HG03378 (cell line): ENCODE results near the gene TMC1.
A peak's percentile ranks its signal among the peaks of the same experiment; 100 is the strongest.

ENCODE experiments used
- ATAC-seq: cut with Tn5 transposase; IDR thresholded peaks from one replicate; pipeline ENCODE4 v1.9.1; 2021; ENCODE audit warnings: mild to moderate bottlenecking, moderate library complexity; ENCODE audit not compliant: unreplicated experiment

The TMC1 gene

GRCh38 chr9:72565535-72565934 is 44.1 kb downstream of the TMC1 start:
- no peak for ATAC-seq

- ATAC-seq: no peak
These were observed 52.9 kb downstream of the TMC1 start for GRCh38 chr9:72574156-72574810.

- no peak for ATAC-seq
These were observed 54.3 kb downstream of the TMC1 start for GRCh38 chr9:72575666-72576065.

- ATAC-seq: no peak
These were observed 54.7 kb downstream of the TMC1 start for GRCh38 chr9:72576087-72576486.

GRCh38 chr9:72577212-72577753 is 55.9 kb downstream of the TMC1 start:
- no peak for ATAC-seq

GRCh38 chr9:72579190-72579589 is 57.8 kb downstream of the TMC1 start:
- ATAC-seq: no peak

- no peak for ATAC-seq
These were observed 58.6 kb downstream of the TMC1 start for GRCh38 chr9:72579880-72580550.

- no peak for ATAC-seq
These were observed 60.3 kb downstream of the TMC1 start for GRCh38 chr9:72581694-72582093.

- ATAC-seq: no peak
These were observed 62.0 kb downstream of the TMC1 start for GRCh38 chr9:72583370-72583769.

GRCh38 chr9:72586388-72587130 is 65.2 kb downstream of the TMC1 start:
- ATAC-seq: peak; percentile 91

GRCh38 chr9:72588336-72588735 is 66.9 kb downstream of the TMC1 start:
- no peak for ATAC-seq

GRCh38 chr9:72589667-72590521 is 68.5 kb downstream of the TMC1 start:
- no peak for ATAC-seq

- ATAC-seq: no peak
These were observed 69.4 kb downstream of the TMC1 start for GRCh38 chr9:72590824-72591223.

GRCh38 chr9:72592502-72593403 is 71.3 kb downstream of the TMC1 start:
- peak; percentile 84 for ATAC-seq

GRCh38 chr9:72596451-72597180 is 75.2 kb downstream of the TMC1 start:
- no peak for ATAC-seq

GRCh38 chr9:72597181-72597517 is 75.7 kb downstream of the TMC1 start:
- ATAC-seq: no peak

GRCh38 chr9:72597601-72598000 is 76.2 kb downstream of the TMC1 start:
- ATAC-seq: no peak

GRCh38 chr9:72598639-72599038 is 77.2 kb downstream of the TMC1 start:
- ATAC-seq: no peak

- ATAC-seq: no peak
These were observed 78.6 kb downstream of the TMC1 start for GRCh38 chr9:72599874-72600534.
